ENCODE measurements around the gene DNAJB9. TPM values are rescaled to one million over a fixed set of nuclear protein-coding genes. Genes with fewer than 3 reads are reported as not detected.

Gene DNAJB9
- total and polyA plus RNA-seq, 9 of the 15 experiments (the other 6 are each of a cell fraction or from before 2014, with no cell fraction given) = 4.3 to 34.2 (median 9.6) TPM

GRCh38 chr7:108569381-108570145 is at the start of gene DNAJB9, which contains the start of gene THAP5 (continued):
- TF ChIP-seq SAP30 (IDR thresholded peaks at IDR 0.05; ENCODE audit: borderline replicate concordance, insufficient read depth, low read depth, low read length, poor library complexity, severe bottlenecking) (peak; percentile 58), CREM (IDR thresholded peaks at IDR 0.05; ENCODE audit: low read depth) (peak; percentile 96), ERF (CRISPR knock-in tag; IDR thresholded peaks at IDR 0.05) (0 out of 2 replicates have a peak, but pooled peaks have one; percentile 24), TAF15 (IDR thresholded peaks at IDR 0.05; ENCODE audit: low read depth, low read length) (no peak), FIP1L1 (IDR thresholded peaks at IDR 0.05; ENCODE audit: low read depth, low read length, poor library complexity, severe bottlenecking) (peak; percentile 87), ZNF740 (CRISPR knock-in tag; IDR thresholded peaks at IDR 0.05) (peak; percentile 12; the same call in 1 of the 2 replicates), ZNF740 (tag; IDR thresholded peaks at IDR 0.05) (no peak), EGR1 (conservative IDR thresholded peaks at IDR 0.05) (peak; percentile 77), ZBTB17 (CRISPR knock-in tag; IDR thresholded peaks at IDR 0.05) (peak; percentile 17; the same call in 1 of the 2 replicates), TEAD2 (tag; IDR thresholded peaks at IDR 0.05) (peak; percentile 35; the same call in 1 of the 2 replicates), CEBPZ (IDR thresholded peaks at IDR 0.05; ENCODE audit: borderline replicate concordance, low read depth, low read length) (no peak), CBX5 (IDR thresholded peaks at IDR 0.05; ENCODE audit: borderline replicate concordance, low read depth) (no peak), CBX2 (IDR thresholded peaks at IDR 0.05; ENCODE audit: insufficient read depth, low read length, poor library complexity, severe bottlenecking) (no peak), PHB (CRISPR knock-in tag; IDR thresholded peaks at IDR 0.05) (peak; percentile 96)
- TF ChIP-seq, protein P1, sequence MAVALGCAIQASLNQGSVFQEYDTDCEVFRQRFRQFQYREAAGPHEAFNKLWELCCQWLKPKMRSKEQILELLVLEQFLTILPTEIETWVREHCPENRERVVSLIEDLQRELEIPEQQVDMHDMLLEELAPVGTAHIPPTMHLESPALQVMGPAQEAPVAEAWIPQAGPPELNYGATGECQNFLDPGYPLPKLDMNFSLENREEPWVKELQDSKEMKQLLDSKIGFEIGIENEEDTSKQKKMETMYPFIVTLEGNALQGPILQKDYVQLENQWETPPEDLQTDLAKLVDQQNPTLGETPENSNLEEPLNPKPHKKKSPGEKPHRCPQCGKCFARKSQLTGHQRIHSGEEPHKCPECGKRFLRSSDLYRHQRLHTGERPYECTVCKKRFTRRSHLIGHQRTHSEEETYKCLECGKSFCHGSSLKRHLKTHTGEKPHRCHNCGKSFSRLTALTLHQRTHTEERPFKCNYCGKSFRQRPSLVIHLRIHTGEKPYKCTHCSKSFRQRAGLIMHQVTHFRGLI (CRISPR knock-in tag; IDR thresholded peaks at IDR 0.05) = no peak

Data from K562 (cell line).